H1 (cell line): Measurements from ENCODE around the gene RNASEL. TPM values are rescaled to one million over a fixed set of nuclear protein-coding genes. Genes with fewer than 3 reads are reported as not detected.

ENCODE experiments used
- CTCF ChIA-PET: fragments of 300-600 bp; sonication (Branson Sonifier 250); formaldehyde crosslinking; loops from one replicate; lab custom pipeline; 2021; ENCODE audit not compliant: partially characterized antibody; lab: Charles Lee
- POLR2A ChIA-PET: fragments of 300-600 bp; sonication (Branson Sonifier 250); formaldehyde crosslinking; loops from one replicate; lab custom pipeline; 2021; ENCODE audit warnings: inconsistent platforms; ENCODE audit not compliant: partially characterized antibody; lab: Charles Lee
- DNase-seq, 2 experiments: peaks; one replicate each; pipeline versions ENCODE4 v3.0.0 to v3.0.0-alpha.2; 2010 to 2022; ENCODE audit warnings: low spot score in 2 of 2, low read depth in 1 of 2, mixed read lengths in 1 of 2
- FAIRE-seq: peaks from 2 replicates; lab custom pipeline; 2011; peaks lifted over from hg19 to GRCh38; lab: Jason Lieb, UNC
- H2AFZ ChIP-seq: 2 replicates; pipeline ENCODE4 v1.8.1; 2012; ENCODE audit warnings: low read length, inconsistent platforms
- H2AK5ac ChIP-seq: 2 replicates; pipeline ENCODE4 v1.6.1; 2013; ENCODE audit warnings: low read depth, low read length
- H2BK120ac ChIP-seq: replicated peaks from 2 replicates; pipeline ENCODE3; 2013; ENCODE audit warnings: low read depth, low read length, inconsistent platforms
- H2BK12ac ChIP-seq: 2 replicates; pipeline ENCODE4 v1.6.1; 2013; ENCODE audit warnings: low read depth, low read length
- H2BK15ac ChIP-seq: 2 replicates; pipeline ENCODE4 v1.6.1; 2013; ENCODE audit warnings: low read length
- H2BK20ac ChIP-seq: 2 replicates; pipeline ENCODE4 v1.6.1; 2013; ENCODE audit warnings: low read length
- H2BK5ac ChIP-seq: 2 replicates; pipeline ENCODE4 v1.6.1; 2013; ENCODE audit warnings: low read depth, low read length
- H3K14ac ChIP-seq: 2 replicates; pipeline ENCODE4 v1.6.1; 2013; ENCODE audit warnings: inconsistent platforms; ENCODE audit not compliant: insufficient read length
- H3K18ac ChIP-seq: 2 replicates; pipeline ENCODE4 v1.6.1; 2013; ENCODE audit warnings: low read length; ENCODE audit errors: extremely low read depth
- H3K23ac ChIP-seq: 2 replicates; pipeline ENCODE4 v1.6.1; 2013; ENCODE audit warnings: inconsistent platforms; ENCODE audit not compliant: insufficient read length
- H3K23me2 ChIP-seq: 2 replicates; pipeline ENCODE4 v1.6.1; 2013; ENCODE audit warnings: low read depth, low read length
- H3K27ac ChIP-seq: 2 replicates; pipeline ENCODE4 v1.6.1; 2011; ENCODE audit warnings: low read depth, low read length, inconsistent platforms
- H3K27me3 ChIP-seq, 4 experiments: replicated peaks in 1 of 4; 1 replicate in 1 of 4; 2 replicates in 3 of 4; pipeline versions ENCODE4 v1.6.1 to v1.8.1; 2011 to 2013; ENCODE audit warnings: low read length in 3 of 4, mild to moderate bottlenecking in 3 of 4, inconsistent platforms in 2 of 4, mixed read lengths in 2 of 4, moderate library complexity in 1 of 4; ENCODE audit not compliant: control insufficient read depth in 3 of 4, insufficient read depth in 3 of 4; ENCODE audit errors: extremely low read depth in 1 of 4
- H3K36me3 ChIP-seq, 4 experiments: 2 replicates each; pipeline versions ENCODE4 v1.6.1 to v1.8.1; 2011 to 2013; ENCODE audit warnings: mild to moderate bottlenecking in 4 of 4, low read length in 3 of 4, moderate library complexity in 2 of 4, control low read depth in 1 of 4, inconsistent platforms in 1 of 4; ENCODE audit not compliant: insufficient read depth in 4 of 4, control insufficient read depth in 2 of 4
- H3K4ac ChIP-seq: replicated peaks from 2 replicates; pipeline ENCODE3; 2013; ENCODE audit warnings: low read length, low read depth, mixed read lengths, inconsistent platforms; ENCODE audit not compliant: insufficient read length
- H3K4me1 ChIP-seq, 4 experiments: replicated peaks in 1 of 4; 1 replicate in 1 of 4; 2 replicates in 3 of 4; pipeline versions ENCODE4 v1.6.1 to v1.8.1; 2011 to 2013; ENCODE audit warnings: low read length in 3 of 4, inconsistent platforms in 2 of 4, mixed read lengths in 1 of 4; ENCODE audit not compliant: insufficient read depth in 4 of 4, control insufficient read depth in 3 of 4
- H3K4me2 ChIP-seq, 2 experiments: 2 replicates each; pipeline versions ENCODE4 v1.6.1 to v1.8.1; 2011 to 2013; ENCODE audit warnings: low read depth in 2 of 2, low read length in 2 of 2, control low read depth in 1 of 2, inconsistent platforms in 1 of 2, mild to moderate bottlenecking in 1 of 2; ENCODE audit not compliant: insufficient read depth in 1 of 2
- H3K4me3 ChIP-seq, 4 experiments: fragments of 200-600, 300-600 bp in 1 of 4; sonication (generic), shearing (Covaris generic), sonication (Bioruptor Twin) in 1 of 4; 2 replicates each; pipeline versions ENCODE4 v1.5.1 to v1.8.1; 2011 to 2016; ENCODE audit warnings: low read length in 4 of 4, low read depth in 3 of 4, control low read depth in 2 of 4, inconsistent platforms in 2 of 4, mild to moderate bottlenecking in 2 of 4, mixed read lengths in 1 of 4, moderate library complexity in 1 of 4; ENCODE audit not compliant: insufficient read depth in 2 of 4; ENCODE audit errors: extremely low read depth in 1 of 4
- H3K56ac ChIP-seq: replicated peaks from 2 replicates; pipeline ENCODE3; 2013; ENCODE audit warnings: low read depth, mild to moderate bottlenecking, mixed read lengths, low read length, inconsistent platforms; ENCODE audit not compliant: insufficient read length
- H3K79me1 ChIP-seq: 2 replicates; pipeline ENCODE4 v1.6.1; 2013; ENCODE audit warnings: low read depth, low read length, control low read depth
- H3K79me2 ChIP-seq, 2 experiments: 2 replicates each; pipeline versions ENCODE4 v1.6.1 to v1.8.1; 2012 to 2013; ENCODE audit warnings: low read length in 2 of 2, mild to moderate bottlenecking in 2 of 2, inconsistent platforms in 1 of 2; ENCODE audit not compliant: insufficient read depth in 2 of 2, control insufficient read depth in 1 of 2
- H3K9ac ChIP-seq, 4 experiments: replicated peaks in 1 of 4; 1 replicate in 1 of 4; 2 replicates in 3 of 4; pipeline versions ENCODE4 v1.6.1 to v1.8.1; 2011 to 2013; ENCODE audit warnings: low read depth in 3 of 4, low read length in 3 of 4, control low read depth in 2 of 4, mild to moderate bottlenecking in 2 of 4, moderate library complexity in 2 of 4, inconsistent platforms in 1 of 4; ENCODE audit errors: extremely low read depth in 1 of 4
- H3K9me3 ChIP-seq, 2 experiments: 2 replicates each; pipeline versions ENCODE4 v1.6.1 to v1.8.1; 2012 to 2013; ENCODE audit warnings: mild to moderate bottlenecking in 2 of 2, moderate library complexity in 2 of 2, control low read depth in 1 of 2, inconsistent platforms in 1 of 2, low read depth in 1 of 2, low read length in 1 of 2, mixed read lengths in 1 of 2; ENCODE audit not compliant: insufficient read depth in 2 of 2
- H4K20me1 ChIP-seq, 2 experiments: replicated peaks in 1 of 2; 2 replicates each; pipeline versions ENCODE3 to v1.8.1; 2011 to 2013; ENCODE audit warnings: inconsistent platforms in 2 of 2, low read length in 2 of 2, mild to moderate bottlenecking in 1 of 2; ENCODE audit not compliant: insufficient read depth in 2 of 2, control insufficient read depth in 1 of 2
- H4K5ac ChIP-seq: 2 replicates; pipeline ENCODE4 v1.6.1; 2013; ENCODE audit warnings: low read length, low read depth, mixed read lengths, inconsistent platforms; ENCODE audit not compliant: insufficient read length
- H4K8ac ChIP-seq: 2 replicates; pipeline ENCODE4 v1.8.0; 2013; ENCODE audit warnings: mild to moderate bottlenecking, moderate library complexity, low read length, inconsistent platforms; ENCODE audit not compliant: insufficient read depth; ENCODE audit errors: extremely low read depth
- H4K91ac ChIP-seq: replicated peaks from 2 replicates; pipeline ENCODE3; 2013; ENCODE audit warnings: low read length, mixed read lengths, inconsistent platforms; ENCODE audit not compliant: insufficient read length
- POLR2AphosphoS5 ChIP-seq: IDR thresholded peaks from 2 replicates; pipeline ENCODE4 v1.6.1; 2011; ENCODE audit warnings: low read depth, low read length
- WGBS, 2 experiments: shearing (Covaris generic) in 1 of 2; methylation state at CpG; one replicate each; pipeline versions ENCODE4 v1.1.6 to v1.1.7; 2013 to 2015; ENCODE audit warnings: low lambda C conversion rate in 2 of 2, mixed read lengths in 2 of 2, inconsistent platforms in 1 of 2, low coverage in 1 of 2, missing lambda C conversion rate in 1 of 2; ENCODE audit not compliant: insufficient replicate concordance in 2 of 2, insufficient coverage in 1 of 2, insufficient read length in 1 of 2; ENCODE audit errors: extremely low coverage in 1 of 2, missing lambda C conversion rate in 1 of 2; 5-methylcytosine and 5-hydroxymethylcytosine counted together
- polyA plus RNA-seq, 7 experiments: library from polyadenylated mRNA; depleted of rRNA in 3 of 7; stranded (reverse) in 5 of 7; unstranded in 2 of 7; fragments of >200 nt in 5 of 7; fragments of 200-250 nt in 2 of 7; gene quantifications; 1 replicate in 5 of 7; 2 replicates in 1 of 7; 4 replicates in 1 of 7; pipeline versions ENCODE4 v1.2.1 to v1.2.3, GENCODE V29; 2011 to 2013; ENCODE audit warnings: missing spikeins in 2 of 7, mixed read lengths in 2 of 7
- total RNA-seq: library from RNA; stranded (reverse); fragmentation: NEBNext Ultra II Directional; extraction: Animal tissue kit (Norgen Biotek cat#: 25700); gene quantifications from 2 replicates; pipeline ENCODE4 v1.2.1, GENCODE V29; 2021

RNASEL gene
- total and polyA plus RNA-seq, 2 of the 8 experiments (the other 6 are each of a cell fraction or from before 2014, with no cell fraction given), result 0.39 to 0.78 TPM

DNA sequence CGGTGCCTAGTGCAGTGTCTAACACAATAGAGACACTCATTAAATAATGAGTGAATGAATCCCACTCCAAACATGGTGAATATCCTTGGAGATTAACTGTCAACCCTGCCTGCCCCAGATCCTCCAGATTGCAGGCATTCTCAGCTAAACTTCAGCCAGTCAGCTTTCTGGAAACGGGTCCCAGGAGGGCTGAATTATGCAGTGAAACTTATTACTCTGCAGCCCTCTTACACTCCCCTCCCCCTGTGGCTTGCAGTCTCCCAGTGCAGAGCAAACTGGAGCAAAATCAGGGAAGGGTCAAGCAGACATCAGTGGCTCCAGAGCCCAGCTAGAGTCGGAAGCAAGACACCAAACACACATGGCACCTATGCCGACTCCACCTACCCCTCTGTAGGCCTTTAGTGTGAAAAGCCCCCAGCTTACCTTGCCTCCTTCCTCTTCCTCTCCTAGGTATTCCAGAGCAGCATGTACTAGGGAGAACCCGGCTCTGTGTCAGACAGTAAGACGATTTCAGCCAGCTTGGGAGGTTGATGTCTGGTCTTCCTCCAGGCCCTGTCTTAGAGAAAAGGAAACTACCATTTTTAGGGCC is 21.6 kb upstream of the RNASEL start:
- no peaks in the 10 kb centered on the region for H4K20me1 ChIP-seq
- POLR2A ChIA-PET, result interaction anchor here (11.9 kb wide), 1 partner anchor 8 kb away, joined by 231 read pairs; the partner anchor contains the start of gene RGS16

More for the DNA sequence above, 21.6 kb upstream of the RNASEL start:
- Histone ChIP-seq H3K23me2 (peaks cover 8% of the 10 kb centered on the region; the same call in 1 of the 2 replicates), H4K5ac (no peak overlapping the region), H3K14ac (no peak overlapping the region), H3K23ac (no peak overlapping the region), H2BK5ac (peak overlapping the region; percentile 36; the same call in 1 of the 2 replicates), H3K56ac (no peak overlapping the region), H2AFZ (no peak overlapping the region), H3K36me3 (no peaks in the 10 kb centered on the region; a peak in 1 of 8 replicates), H3K4me1 (peaks cover 16 to 30% (median 20%) of the 10 kb centered on the region in 4 experiments), H3K27me3 (peaks cover 0 to 26% (median 12%) of the 10 kb centered on the region in 4 experiments; a peak in 6 of 7 replicates), H3K79me1 (no peaks in the 10 kb centered on the region), H2BK15ac (peak overlapping the region; percentile 83; the same call in 1 of the 2 replicates), H3K4me2 (0 out of 4 replicates have a peak overlapping the region, but pooled peaks of 1 of the 2 experiments have one; percentile 11), H2AK5ac (no peak overlapping the region), H4K8ac (no peak overlapping the region), H3K9me3 (no peaks in the 10 kb centered on the region), H2BK20ac (0 out of 2 replicates have a peak overlapping the region, but pooled peaks have one; percentile 62), H2BK12ac (peak overlapping the region; percentile 83), H3K79me2 (no peaks in the 10 kb centered on the region), H3K18ac (0 out of 2 replicates have a peak overlapping the region, but pooled peaks have one; percentile 55), H2BK120ac (no peak overlapping the region), H3K4ac (no peak overlapping the region), H3K4me3 (no peak overlapping the region), H3K27ac (no peak overlapping the region), H3K9ac (no peak overlapping the region), H4K91ac (no peak overlapping the region)
- WGBS, 2 experiments, result 89% methylated on average over 6 of the region's 6 CpGs; no CpG with 5 or more reads in 1 of the 2 experiments
- FAIRE-seq (no peak), DNase-seq (no peak)
- CTCF ChIA-PET, result interaction anchor here (37.1 kb wide), 1 partner anchor 180 kb away, joined by 1131 read pairs; the partner anchor contains the start of gene NPL
- TF ChIP-seq POLR2AphosphoS5, result no peak
